PC-9 (cell line): ENCODE data around the gene LRRK1.

Source experiments
- EZH2 ChIP-seq: fragments of 200-600 bp; sonication (generic); IDR thresholded peaks from 2 replicates; pipeline ENCODE4 v1.8.0; 2017; ENCODE audit warnings: antibody characterized with exemption, low read depth
- TF ChIP-seq, protein P1 (sequence below): fragments of 200-600 bp; sonication (generic); conservative IDR thresholded peaks from 2 replicates; pipeline ENCODE4 v1.6.1; 2017; ENCODE audit warnings: mixed run types, antibody characterized with exemption, mild to moderate bottlenecking, moderate library complexity

DNA sequence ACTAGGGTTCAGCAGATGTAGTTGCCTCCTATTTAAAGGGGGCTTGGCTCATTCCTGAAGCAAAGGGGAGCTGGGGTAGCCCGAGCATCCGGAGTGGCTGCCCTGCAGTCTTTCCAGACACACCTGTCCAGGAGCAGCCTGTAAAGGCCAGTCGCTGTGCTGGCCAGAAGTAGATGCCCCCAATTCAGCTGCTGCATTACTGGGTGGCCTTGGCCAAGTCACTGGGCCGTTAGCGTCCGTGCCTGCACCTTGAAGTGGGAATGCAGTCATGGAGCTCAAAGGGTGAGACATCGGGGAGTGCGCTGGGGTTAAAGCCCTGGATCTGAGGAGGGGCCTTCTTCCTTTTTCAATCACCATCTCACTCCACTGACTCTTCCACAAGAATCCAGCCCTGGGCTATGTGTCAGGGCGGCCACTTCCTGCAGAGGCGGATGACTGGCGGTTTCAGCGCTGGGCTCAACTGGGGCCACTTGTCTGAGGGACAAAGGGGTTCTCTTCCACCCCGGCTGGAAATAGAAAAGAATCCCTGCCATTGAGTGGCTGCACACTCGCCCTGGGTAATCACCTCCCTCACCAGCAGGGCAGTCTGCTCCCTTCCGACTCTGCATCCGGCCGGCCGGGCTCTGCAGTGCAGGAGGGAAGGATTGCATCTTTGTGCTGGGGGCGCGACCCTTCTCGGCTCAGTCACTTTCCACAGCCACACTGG lies 27.7 kb upstream of the LRRK1 start:
- TF ChIP-seq, protein P1, sequence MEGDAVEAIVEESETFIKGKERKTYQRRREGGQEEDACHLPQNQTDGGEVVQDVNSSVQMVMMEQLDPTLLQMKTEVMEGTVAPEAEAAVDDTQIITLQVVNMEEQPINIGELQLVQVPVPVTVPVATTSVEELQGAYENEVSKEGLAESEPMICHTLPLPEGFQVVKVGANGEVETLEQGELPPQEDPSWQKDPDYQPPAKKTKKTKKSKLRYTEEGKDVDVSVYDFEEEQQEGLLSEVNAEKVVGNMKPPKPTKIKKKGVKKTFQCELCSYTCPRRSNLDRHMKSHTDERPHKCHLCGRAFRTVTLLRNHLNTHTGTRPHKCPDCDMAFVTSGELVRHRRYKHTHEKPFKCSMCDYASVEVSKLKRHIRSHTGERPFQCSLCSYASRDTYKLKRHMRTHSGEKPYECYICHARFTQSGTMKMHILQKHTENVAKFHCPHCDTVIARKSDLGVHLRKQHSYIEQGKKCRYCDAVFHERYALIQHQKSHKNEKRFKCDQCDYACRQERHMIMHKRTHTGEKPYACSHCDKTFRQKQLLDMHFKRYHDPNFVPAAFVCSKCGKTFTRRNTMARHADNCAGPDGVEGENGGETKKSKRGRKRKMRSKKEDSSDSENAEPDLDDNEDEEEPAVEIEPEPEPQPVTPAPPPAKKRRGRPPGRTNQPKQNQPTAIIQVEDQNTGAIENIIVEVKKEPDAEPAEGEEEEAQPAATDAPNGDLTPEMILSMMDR, result no peak
- no peak for TF ChIP-seq EZH2
